ENCODE results near the gene BCOR.

GRCh38 chrX:40117715-40118285, 20.0 kb upstream of the BCOR start:
- TF ChIP-seq, protein P1, sequence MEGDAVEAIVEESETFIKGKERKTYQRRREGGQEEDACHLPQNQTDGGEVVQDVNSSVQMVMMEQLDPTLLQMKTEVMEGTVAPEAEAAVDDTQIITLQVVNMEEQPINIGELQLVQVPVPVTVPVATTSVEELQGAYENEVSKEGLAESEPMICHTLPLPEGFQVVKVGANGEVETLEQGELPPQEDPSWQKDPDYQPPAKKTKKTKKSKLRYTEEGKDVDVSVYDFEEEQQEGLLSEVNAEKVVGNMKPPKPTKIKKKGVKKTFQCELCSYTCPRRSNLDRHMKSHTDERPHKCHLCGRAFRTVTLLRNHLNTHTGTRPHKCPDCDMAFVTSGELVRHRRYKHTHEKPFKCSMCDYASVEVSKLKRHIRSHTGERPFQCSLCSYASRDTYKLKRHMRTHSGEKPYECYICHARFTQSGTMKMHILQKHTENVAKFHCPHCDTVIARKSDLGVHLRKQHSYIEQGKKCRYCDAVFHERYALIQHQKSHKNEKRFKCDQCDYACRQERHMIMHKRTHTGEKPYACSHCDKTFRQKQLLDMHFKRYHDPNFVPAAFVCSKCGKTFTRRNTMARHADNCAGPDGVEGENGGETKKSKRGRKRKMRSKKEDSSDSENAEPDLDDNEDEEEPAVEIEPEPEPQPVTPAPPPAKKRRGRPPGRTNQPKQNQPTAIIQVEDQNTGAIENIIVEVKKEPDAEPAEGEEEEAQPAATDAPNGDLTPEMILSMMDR (conservative IDR thresholded peaks at IDR 0.05 in 1 of 2, IDR thresholded peaks at IDR 0.05 in 1 of 2; ENCODE audit: extremely low read depth in 1 of 2, insufficient read depth in 1 of 2, low read depth in 1 of 2, low read length in 2 of 2): no peak
- no peak for TF ChIP-seq EZH2 (IDR thresholded peaks at IDR 0.05; ENCODE audit: borderline replicate concordance, low read length)
